IMR-90 (cell line): ENCODE results near the gene PRR22.

Experiments used
- BHLHE40 ChIP-seq: fragments of 150-350 bp; IDR thresholded peaks from 2 replicates; pipeline ENCODE4 v1.6.1; 2016; ENCODE audit warnings: mild to moderate bottlenecking, low read depth, low read length
- CTCF ChIP-seq: conservative IDR thresholded peaks from 2 replicates; pipeline ENCODE4 v1.5.1; 2012; ENCODE audit warnings: mild to moderate bottlenecking, low read depth, low read length, improper control_type of control experiment
- ELK1 ChIP-seq: fragments of 150-350 bp; IDR thresholded peaks from 2 replicates; pipeline ENCODE4 v1.6.1; 2016; ENCODE audit warnings: low read depth, mild to moderate bottlenecking, low read length, moderate library complexity, borderline replicate concordance
- MAFK ChIP-seq: IDR thresholded peaks from 2 replicates; pipeline ENCODE4 v1.6.1; 2012; ENCODE audit warnings: low read depth, low read length, improper control_type of control experiment
- MXI1 ChIP-seq: IDR thresholded peaks from 2 replicates; pipeline ENCODE4 v1.6.1; 2012; ENCODE audit warnings: low read depth, mild to moderate bottlenecking, low read length, moderate library complexity, borderline replicate concordance
- POLR2A ChIP-seq: IDR thresholded peaks from 2 replicates; pipeline ENCODE4 v1.6.1; 2012; ENCODE audit warnings: mild to moderate bottlenecking, low read depth, low read length
- RAD21 ChIP-seq: IDR thresholded peaks from 2 replicates; pipeline ENCODE4 v1.6.1; 2012; ENCODE audit warnings: low read length, improper control_type of control experiment
- RCOR1 ChIP-seq: IDR thresholded peaks from 2 replicates; pipeline ENCODE4 v1.6.1; 2012; ENCODE audit warnings: mild to moderate bottlenecking, low read length, improper control_type of control experiment; ENCODE audit not compliant: insufficient replicate concordance
- SMC3 ChIP-seq: fragments of 150-350 bp; IDR thresholded peaks from 2 replicates; pipeline ENCODE4 v1.6.1; 2016; ENCODE audit warnings: low read depth, mild to moderate bottlenecking, antibody characterized with exemption, low read length, moderate library complexity
- USF2 ChIP-seq: fragments of 150-350 bp; IDR thresholded peaks from 2 replicates; pipeline ENCODE4 v1.6.1; 2017; ENCODE audit warnings: mild to moderate bottlenecking, antibody characterized with exemption, low read length, low read depth

GRCh38 chr19:5817218-5817617 lies 32.7 kb upstream of the PRR22 start:
- TF ChIP-seq MAFK (no peak), CTCF (no peak), SMC3 (no peak), POLR2A (no peak), ELK1 (no peak), RAD21 (no peak), USF2 (no peak), BHLHE40 (no peak), MXI1 (no peak), RCOR1 (no peak)
